K562 (cell line): ENCODE results near the gene FAM161B. TPM values are rescaled to one million over a fixed set of nuclear protein-coding genes. Genes with fewer than 3 reads are reported as not detected.

Experiments
- polyA plus RNA-seq, 8 experiments: library from polyadenylated mRNA; depleted of rRNA in 4 of 8; stranded (reverse) in 5 of 8; unstranded in 3 of 8; fragments of >200 nt; fragmentation: Nextera tagmentation in 2 of 8; fragmentation: Illumina TruSeq in 1 of 8; extraction: Ambion mirVana in 2 of 8; extraction: Trizol in 1 of 8; gene quantifications; 2 replicates each; pipeline versions ENCODE4 v1.2.1 to v1.2.3, GENCODE V29; 2011 to 2014; ENCODE audit warnings: inconsistent platforms in 1 of 8, missing spikeins in 1 of 8
- small RNA-seq: library from RNA; depleted of rRNA; stranded (forward); fragments of <200 nt; gene quantifications from one replicate; pipeline ENCODE3, GENCODE V24; 2014
- total RNA-seq, 7 experiments: library from RNA; depleted of rRNA in 6 of 7; stranded (reverse); fragments of >200 nt in 6 of 7; fragmentation: Illumina TruSeq in 2 of 7; extraction: Trizol in 2 of 7; gene quantifications; 2 replicates each; pipeline versions ENCODE4 v1.2.1 to v1.2.3, GENCODE V29; 2011 to 2021; ENCODE audit warnings: low replicate concordance in 1 of 7

The FAM161B gene
- total and polyA plus RNA-seq, 9 of the 15 experiments (the other 6 are each of a cell fraction or from before 2014, with no cell fraction given), result 0.15 to 1.3 (median 0.84) TPM

Small RNA genes lying within 50 kb of the gene (small RNA-seq; reads per million reads assigned to genes)
- gene RF00019, result not detected

Other genes with a start within 250 kb of the FAM161B start
Only the 7 nearest of the 8 such genes appear.
- 5.2 and 7.4 TPM in 2 replicates for gene PTGR2, start 98.3 kb downstream of the FAM161B start, total RNA-seq (2014; rRNA removed)
- gene PTGR2, start 98.3 kb downstream of the FAM161B start, total RNA-seq (2014; rRNA removed; fragmentation: Illumina TruSeq; extraction: Trizol), result 11.0 and 11.1 TPM in 2 replicates
- gene PTGR2, start 98.3 kb downstream of the FAM161B start, total RNA-seq (2015; rRNA removed; fragmentation: Illumina TruSeq; extraction: Trizol), result 8.6 and 9.6 TPM in 2 replicates
- 8.8 and 9.4 TPM in 2 replicates for gene PTGR2, start 98.3 kb downstream of the FAM161B start, total RNA-seq (2021)
- 15.9 and 23.0 TPM in 2 replicates for gene PTGR2, start 98.3 kb downstream of the FAM161B start, polyA plus RNA-seq (2011; rRNA removed)
- 16.8 and 17.5 TPM in 2 replicates for gene PTGR2, start 98.3 kb downstream of the FAM161B start, polyA plus RNA-seq (2014; fragmentation: Illumina TruSeq; extraction: Trizol)
- gene PTGR2, start 98.3 kb downstream of the FAM161B start, polyA plus RNA-seq (2014; fragmentation: Nextera tagmentation; extraction: Ambion mirVana), result 10 to 100 TPM; 13.0 to 20.1 TPM
- gene PTGR2, start 98.3 kb downstream of the FAM161B start, polyA plus RNA-seq (2014; rRNA removed), result 12.2 and 13.0 TPM in 2 replicates
- gene ZNF410, start 63.2 kb downstream of the FAM161B start, total RNA-seq (2014; rRNA removed), result 25.9 and 26.2 TPM in 2 replicates
- 42.0 and 46.1 TPM in 2 replicates for gene ZNF410, start 63.2 kb downstream of the FAM161B start, total RNA-seq (2014; rRNA removed; fragmentation: Illumina TruSeq; extraction: Trizol)
- gene ZNF410, start 63.2 kb downstream of the FAM161B start, total RNA-seq (2015; rRNA removed; fragmentation: Illumina TruSeq; extraction: Trizol), result 35.9 and 38.7 TPM in 2 replicates
- 28.2 and 30.0 TPM in 2 replicates for gene ZNF410, start 63.2 kb downstream of the FAM161B start, total RNA-seq (2021)
- 30.1 and 44.4 TPM in 2 replicates for gene ZNF410, start 63.2 kb downstream of the FAM161B start, polyA plus RNA-seq (2011; rRNA removed)
- 35.3 and 36.9 TPM in 2 replicates for gene ZNF410, start 63.2 kb downstream of the FAM161B start, polyA plus RNA-seq (2014; fragmentation: Illumina TruSeq; extraction: Trizol)
- gene ZNF410, start 63.2 kb downstream of the FAM161B start, polyA plus RNA-seq (2014; fragmentation: Nextera tagmentation; extraction: Ambion mirVana), result 10 to 100 TPM; 48.6 to 64.8 TPM
- gene ZNF410, start 63.2 kb downstream of the FAM161B start, polyA plus RNA-seq (2014; rRNA removed), result 20.5 and 29.1 TPM in 2 replicates
- gene COQ6, start 208 bp upstream of the FAM161B start, total RNA-seq (2014; rRNA removed), result 11.2 and 12.2 TPM in 2 replicates
- gene COQ6, start 208 bp upstream of the FAM161B start, total RNA-seq (2014; rRNA removed; fragmentation: Illumina TruSeq; extraction: Trizol), result 11.3 and 11.6 TPM in 2 replicates
- 9.8 and 10.2 TPM in 2 replicates for gene COQ6, start 208 bp upstream of the FAM161B start, total RNA-seq (2015; rRNA removed; fragmentation: Illumina TruSeq; extraction: Trizol)
- gene COQ6, start 208 bp upstream of the FAM161B start, total RNA-seq (2021), result 11.7 and 12.9 TPM in 2 replicates
- gene COQ6, start 208 bp upstream of the FAM161B start, polyA plus RNA-seq (2011; rRNA removed), result 29.0 and 29.1 TPM in 2 replicates
- gene COQ6, start 208 bp upstream of the FAM161B start, polyA plus RNA-seq (2014; fragmentation: Illumina TruSeq; extraction: Trizol), result 11.8 and 12.9 TPM in 2 replicates
- 1 to 10 TPM; 4.3 to 7.0 TPM for gene COQ6, start 208 bp upstream of the FAM161B start, polyA plus RNA-seq (2014; fragmentation: Nextera tagmentation; extraction: Ambion mirVana)
- gene COQ6, start 208 bp upstream of the FAM161B start, polyA plus RNA-seq (2014; rRNA removed), result 13.8 and 18.3 TPM in 2 replicates
- gene ENTPD5, start 69.2 kb upstream of the FAM161B start, total RNA-seq (2014; rRNA removed), result 6.4 and 9.1 TPM in 2 replicates
- gene ENTPD5, start 69.2 kb upstream of the FAM161B start, total RNA-seq (2014; rRNA removed; fragmentation: Illumina TruSeq; extraction: Trizol), result 10.3 and 11.8 TPM in 2 replicates
- 9.4 and 11.3 TPM in 2 replicates for gene ENTPD5, start 69.2 kb upstream of the FAM161B start, total RNA-seq (2015; rRNA removed; fragmentation: Illumina TruSeq; extraction: Trizol)
- gene ENTPD5, start 69.2 kb upstream of the FAM161B start, total RNA-seq (2021), result 10.3 and 10.6 TPM in 2 replicates
- gene ENTPD5, start 69.2 kb upstream of the FAM161B start, polyA plus RNA-seq (2011; rRNA removed), result 15.3 and 15.8 TPM in 2 replicates
- gene ENTPD5, start 69.2 kb upstream of the FAM161B start, polyA plus RNA-seq (2014; fragmentation: Illumina TruSeq; extraction: Trizol), result 9.5 and 12.3 TPM in 2 replicates
- 1 to 10 TPM; 2.7 to 5.4 TPM for gene ENTPD5, start 69.2 kb upstream of the FAM161B start, polyA plus RNA-seq (2014; fragmentation: Nextera tagmentation; extraction: Ambion mirVana)
- 9.0 and 9.4 TPM in 2 replicates for gene ENTPD5, start 69.2 kb upstream of the FAM161B start, polyA plus RNA-seq (2014; rRNA removed)
- 2.9 and 4.3 TPM in 2 replicates for gene BBOF1, start 69.3 kb upstream of the FAM161B start, total RNA-seq (2014; rRNA removed)
- gene BBOF1, start 69.3 kb upstream of the FAM161B start, total RNA-seq (2014; rRNA removed; fragmentation: Illumina TruSeq; extraction: Trizol), result 4.3 and 4.8 TPM in 2 replicates
- gene BBOF1, start 69.3 kb upstream of the FAM161B start, total RNA-seq (2015; rRNA removed; fragmentation: Illumina TruSeq; extraction: Trizol), result 3.4 and 4.9 TPM in 2 replicates
- 1.4 and 1.5 TPM in 2 replicates for gene BBOF1, start 69.3 kb upstream of the FAM161B start, total RNA-seq (2021)
- 3.4 and 4.8 TPM in 2 replicates for gene BBOF1, start 69.3 kb upstream of the FAM161B start, polyA plus RNA-seq (2011; rRNA removed)
- 3.7 and 4.2 TPM in 2 replicates for gene BBOF1, start 69.3 kb upstream of the FAM161B start, polyA plus RNA-seq (2014; fragmentation: Illumina TruSeq; extraction: Trizol)
- 1 to 10 TPM; 1.3 to 1.7 TPM for gene BBOF1, start 69.3 kb upstream of the FAM161B start, polyA plus RNA-seq (2014; fragmentation: Nextera tagmentation; extraction: Ambion mirVana)
- gene BBOF1, start 69.3 kb upstream of the FAM161B start, polyA plus RNA-seq (2014; rRNA removed), result 3.3 and 3.7 TPM in 2 replicates
- 4.1 and 4.8 TPM in 2 replicates for gene ALDH6A1, start 134.4 kb upstream of the FAM161B start, total RNA-seq (2014; rRNA removed)
- 4.6 and 5.3 TPM in 2 replicates for gene ALDH6A1, start 134.4 kb upstream of the FAM161B start, total RNA-seq (2014; rRNA removed; fragmentation: Illumina TruSeq; extraction: Trizol)
- 3.5 and 4.1 TPM in 2 replicates for gene ALDH6A1, start 134.4 kb upstream of the FAM161B start, total RNA-seq (2015; rRNA removed; fragmentation: Illumina TruSeq; extraction: Trizol)
- 6.0 and 6.1 TPM in 2 replicates for gene ALDH6A1, start 134.4 kb upstream of the FAM161B start, total RNA-seq (2021)
- 11.5 and 13.5 TPM in 2 replicates for gene ALDH6A1, start 134.4 kb upstream of the FAM161B start, polyA plus RNA-seq (2011; rRNA removed)
- 3.8 and 5.1 TPM in 2 replicates for gene ALDH6A1, start 134.4 kb upstream of the FAM161B start, polyA plus RNA-seq (2014; fragmentation: Illumina TruSeq; extraction: Trizol)
- 1 to 10 TPM; 3.1 to 4.5 TPM for gene ALDH6A1, start 134.4 kb upstream of the FAM161B start, polyA plus RNA-seq (2014; fragmentation: Nextera tagmentation; extraction: Ambion mirVana)
- 3.6 and 3.9 TPM in 2 replicates for gene ALDH6A1, start 134.4 kb upstream of the FAM161B start, polyA plus RNA-seq (2014; rRNA removed)
- 4.6 and 6.0 TPM in 2 replicates for gene LIN52, start 134.9 kb upstream of the FAM161B start, total RNA-seq (2014; rRNA removed)
- 9.2 and 9.8 TPM in 2 replicates for gene LIN52, start 134.9 kb upstream of the FAM161B start, total RNA-seq (2014; rRNA removed; fragmentation: Illumina TruSeq; extraction: Trizol)
- 8.2 and 9.0 TPM in 2 replicates for gene LIN52, start 134.9 kb upstream of the FAM161B start, total RNA-seq (2015; rRNA removed; fragmentation: Illumina TruSeq; extraction: Trizol)
- 4.9 and 5.5 TPM in 2 replicates for gene LIN52, start 134.9 kb upstream of the FAM161B start, total RNA-seq (2021)
- 8.3 and 9.9 TPM in 2 replicates for gene LIN52, start 134.9 kb upstream of the FAM161B start, polyA plus RNA-seq (2011; rRNA removed)
- 9.3 and 10.5 TPM in 2 replicates for gene LIN52, start 134.9 kb upstream of the FAM161B start, polyA plus RNA-seq (2014; fragmentation: Illumina TruSeq; extraction: Trizol)
- gene LIN52, start 134.9 kb upstream of the FAM161B start, polyA plus RNA-seq (2014; fragmentation: Nextera tagmentation; extraction: Ambion mirVana), result 10 to 100 TPM in 1 of 2 experiments, 1 to 10 TPM in 1; 7.3 to 11.8 TPM
- gene LIN52, start 134.9 kb upstream of the FAM161B start, polyA plus RNA-seq (2014; rRNA removed), result 8.3 and 9.8 TPM in 2 replicates